Measurements from ENCODE around the gene SLC39A5. TPM values are rescaled to one million over a fixed set of nuclear protein-coding genes. Genes with fewer than 3 reads are reported as not detected.

The SLC39A5 gene
- total RNA-seq, 1 experiment from 2014 or later: not detected

DNA sequence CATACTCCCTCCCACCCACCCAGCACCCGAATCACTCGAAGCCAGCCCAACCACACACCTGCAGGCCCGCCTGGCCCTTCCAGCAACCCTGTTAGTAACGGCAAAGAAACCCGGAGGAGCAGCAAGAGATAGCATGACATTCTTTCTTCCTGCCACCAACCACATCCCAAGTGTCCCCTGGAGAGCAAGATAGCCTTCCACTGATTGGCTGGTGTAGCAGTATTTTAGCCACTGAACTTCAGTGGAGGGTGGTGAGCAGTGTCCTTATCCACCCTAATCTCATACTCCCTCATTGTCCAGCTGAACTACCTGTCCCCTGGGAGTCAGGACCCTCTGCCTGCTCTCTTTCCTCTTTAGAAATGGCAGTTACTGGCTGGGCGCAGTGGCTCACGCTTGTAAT is 769 bp upstream of the SLC39A5 start:
- H3K27me3 Mint-ChIP-seq (ENCODE audit: low read depth): peaks cover 6% of the 10 kb centered on the region
- no peak overlapping the region for H2BK12ac ChIP-seq (ENCODE audit: insufficient read length, low read depth, low read length)

More for the DNA sequence above, 769 bp upstream of the SLC39A5 start:
- Histone ChIP-seq H3K14ac (ENCODE audit: insufficient read depth, low read length) (no peak overlapping the region), H3K9me3 (ENCODE audit: control insufficient read depth, low read depth, low read length) (no peaks in the 10 kb centered on the region), H2AFZ (ENCODE audit: low read length) (no peak overlapping the region), H3K23ac (ENCODE audit: insufficient read length, low read depth, low read length) (no peak overlapping the region), H3T11ph (ENCODE audit: low read length) (no peak overlapping the region), H3K4me1 (ENCODE audit: insufficient read depth, low read length) (no peaks in the 10 kb centered on the region), H4K20me1 (ENCODE audit: control insufficient read depth, insufficient read depth, insufficient read length) (peaks cover 3% of the 10 kb centered on the region), H3K56ac (ENCODE audit: insufficient read length, low read depth, low read length) (no peak overlapping the region), H2AK5ac (ENCODE audit: insufficient read length, low read length) (no peak overlapping the region), H2BK120ac (ENCODE audit: low read depth, low read length, poor library complexity, severe bottlenecking) (no peak overlapping the region), H2BK20ac (ENCODE audit: low read depth, low read length, poor library complexity, severe bottlenecking) (no peak overlapping the region), H3K27ac (ENCODE audit: insufficient read length, low read depth, low read length) (no peak overlapping the region), H3K79me1 (ENCODE audit: insufficient read depth, low read depth, low read length, poor library complexity, severe bottlenecking) (no peaks in the 10 kb centered on the region), H3K4ac (ENCODE audit: low read depth, low read length) (no peak overlapping the region), H3K23me2 (ENCODE audit: insufficient read length, low read depth, low read length, poor library complexity, severe bottlenecking) (peaks cover 6% of the 10 kb centered on the region), H2BK5ac (ENCODE audit: insufficient read length, low read length) (no peak overlapping the region), H4K8ac (replicated peaks; ENCODE audit: insufficient read length, low read depth, low read length) (no peak overlapping the region), H4K91ac (ENCODE audit: insufficient read length, low read depth, low read length) (no peak overlapping the region), H3K79me2 (ENCODE audit: insufficient read depth, low read length) (no peaks in the 10 kb centered on the region), H3K18ac (ENCODE audit: insufficient read length, low read depth, low read length) (no peak overlapping the region), H3K4me2 (ENCODE audit: insufficient read depth, insufficient read length, low read length) (no peak overlapping the region), H3K27me3 (ENCODE audit: insufficient read depth, low read length) (no peaks in the 10 kb centered on the region), H3K9ac (ENCODE audit: extremely low read depth, insufficient read length, low read length) (no peak overlapping the region), H2BK15ac (ENCODE audit: low read depth, low read length) (no peak overlapping the region), H4K5ac (ENCODE audit: insufficient read length, low read depth, low read length) (no peak overlapping the region)
- no peak overlapping the region for H3K4me3 Mint-ChIP-seq
- no peaks in the 10 kb centered on the region; a peak in 1 of 5 replicates for H3K9me3 Mint-ChIP-seq
- WGBS (ENCODE audit: extremely low coverage, insufficient read length, low lambda C conversion rate): no CpG with 5 or more reads among the region's 7 CpGs
- peaks cover 2 to 17% (median 10%) of the 10 kb centered on the region in 3 experiments; a peak in 5 of 7 replicates for H3K36me3 Mint-ChIP-seq (ENCODE audit: insufficient read depth in 1 of 3, low read depth in 3 of 3)
- DNase-seq: no peak
- no peak overlapping the region; a peak in 1 of 7 replicates for H3K27ac Mint-ChIP-seq
- peaks cover 20 to 22% of the 10 kb centered on the region in 2 experiments for H3K4me1 Mint-ChIP-seq
- TF ChIP-seq, protein P1, sequence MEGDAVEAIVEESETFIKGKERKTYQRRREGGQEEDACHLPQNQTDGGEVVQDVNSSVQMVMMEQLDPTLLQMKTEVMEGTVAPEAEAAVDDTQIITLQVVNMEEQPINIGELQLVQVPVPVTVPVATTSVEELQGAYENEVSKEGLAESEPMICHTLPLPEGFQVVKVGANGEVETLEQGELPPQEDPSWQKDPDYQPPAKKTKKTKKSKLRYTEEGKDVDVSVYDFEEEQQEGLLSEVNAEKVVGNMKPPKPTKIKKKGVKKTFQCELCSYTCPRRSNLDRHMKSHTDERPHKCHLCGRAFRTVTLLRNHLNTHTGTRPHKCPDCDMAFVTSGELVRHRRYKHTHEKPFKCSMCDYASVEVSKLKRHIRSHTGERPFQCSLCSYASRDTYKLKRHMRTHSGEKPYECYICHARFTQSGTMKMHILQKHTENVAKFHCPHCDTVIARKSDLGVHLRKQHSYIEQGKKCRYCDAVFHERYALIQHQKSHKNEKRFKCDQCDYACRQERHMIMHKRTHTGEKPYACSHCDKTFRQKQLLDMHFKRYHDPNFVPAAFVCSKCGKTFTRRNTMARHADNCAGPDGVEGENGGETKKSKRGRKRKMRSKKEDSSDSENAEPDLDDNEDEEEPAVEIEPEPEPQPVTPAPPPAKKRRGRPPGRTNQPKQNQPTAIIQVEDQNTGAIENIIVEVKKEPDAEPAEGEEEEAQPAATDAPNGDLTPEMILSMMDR (conservative IDR thresholded peaks at IDR 0.05): no peak

All from H9 (cell line).